ENCODE measurements around the gene ZNF423.

DNA sequence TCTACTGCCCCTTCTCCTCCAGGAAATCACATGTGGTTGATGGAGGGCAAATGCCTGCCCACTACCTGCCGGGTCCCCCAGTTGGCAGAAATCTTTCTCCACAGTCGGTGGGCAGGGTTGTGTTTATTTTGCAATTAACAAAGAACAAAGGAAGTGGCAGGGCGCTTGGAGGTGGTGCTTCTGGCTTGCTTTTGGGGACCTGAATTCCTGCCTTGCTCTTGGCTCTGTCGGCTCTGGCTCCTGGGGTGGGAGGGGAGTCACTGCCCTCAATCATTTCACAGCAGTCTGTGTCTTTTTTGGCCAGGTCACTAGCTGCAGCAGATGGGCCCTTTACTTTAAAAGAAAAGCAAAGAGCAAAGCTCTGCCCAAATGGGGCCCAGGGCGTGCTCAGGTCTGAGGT lies 413.1 kb downstream of the ZNF423 start:
- TF ChIP-seq EP300 (conservative IDR thresholded peaks at IDR 0.05; ENCODE audit: poor library complexity, severe bottlenecking) (no peak), EZH2 (IDR thresholded peaks at IDR 0.05; ENCODE audit: borderline replicate concordance, insufficient read depth, low read length, poor library complexity, severe bottlenecking) (no peak)
- TF ChIP-seq, protein P1, sequence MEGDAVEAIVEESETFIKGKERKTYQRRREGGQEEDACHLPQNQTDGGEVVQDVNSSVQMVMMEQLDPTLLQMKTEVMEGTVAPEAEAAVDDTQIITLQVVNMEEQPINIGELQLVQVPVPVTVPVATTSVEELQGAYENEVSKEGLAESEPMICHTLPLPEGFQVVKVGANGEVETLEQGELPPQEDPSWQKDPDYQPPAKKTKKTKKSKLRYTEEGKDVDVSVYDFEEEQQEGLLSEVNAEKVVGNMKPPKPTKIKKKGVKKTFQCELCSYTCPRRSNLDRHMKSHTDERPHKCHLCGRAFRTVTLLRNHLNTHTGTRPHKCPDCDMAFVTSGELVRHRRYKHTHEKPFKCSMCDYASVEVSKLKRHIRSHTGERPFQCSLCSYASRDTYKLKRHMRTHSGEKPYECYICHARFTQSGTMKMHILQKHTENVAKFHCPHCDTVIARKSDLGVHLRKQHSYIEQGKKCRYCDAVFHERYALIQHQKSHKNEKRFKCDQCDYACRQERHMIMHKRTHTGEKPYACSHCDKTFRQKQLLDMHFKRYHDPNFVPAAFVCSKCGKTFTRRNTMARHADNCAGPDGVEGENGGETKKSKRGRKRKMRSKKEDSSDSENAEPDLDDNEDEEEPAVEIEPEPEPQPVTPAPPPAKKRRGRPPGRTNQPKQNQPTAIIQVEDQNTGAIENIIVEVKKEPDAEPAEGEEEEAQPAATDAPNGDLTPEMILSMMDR (IDR thresholded peaks at IDR 0.05; ENCODE audit: poor library complexity, severe bottlenecking): no peak
- TF ChIP-seq, protein P2, sequence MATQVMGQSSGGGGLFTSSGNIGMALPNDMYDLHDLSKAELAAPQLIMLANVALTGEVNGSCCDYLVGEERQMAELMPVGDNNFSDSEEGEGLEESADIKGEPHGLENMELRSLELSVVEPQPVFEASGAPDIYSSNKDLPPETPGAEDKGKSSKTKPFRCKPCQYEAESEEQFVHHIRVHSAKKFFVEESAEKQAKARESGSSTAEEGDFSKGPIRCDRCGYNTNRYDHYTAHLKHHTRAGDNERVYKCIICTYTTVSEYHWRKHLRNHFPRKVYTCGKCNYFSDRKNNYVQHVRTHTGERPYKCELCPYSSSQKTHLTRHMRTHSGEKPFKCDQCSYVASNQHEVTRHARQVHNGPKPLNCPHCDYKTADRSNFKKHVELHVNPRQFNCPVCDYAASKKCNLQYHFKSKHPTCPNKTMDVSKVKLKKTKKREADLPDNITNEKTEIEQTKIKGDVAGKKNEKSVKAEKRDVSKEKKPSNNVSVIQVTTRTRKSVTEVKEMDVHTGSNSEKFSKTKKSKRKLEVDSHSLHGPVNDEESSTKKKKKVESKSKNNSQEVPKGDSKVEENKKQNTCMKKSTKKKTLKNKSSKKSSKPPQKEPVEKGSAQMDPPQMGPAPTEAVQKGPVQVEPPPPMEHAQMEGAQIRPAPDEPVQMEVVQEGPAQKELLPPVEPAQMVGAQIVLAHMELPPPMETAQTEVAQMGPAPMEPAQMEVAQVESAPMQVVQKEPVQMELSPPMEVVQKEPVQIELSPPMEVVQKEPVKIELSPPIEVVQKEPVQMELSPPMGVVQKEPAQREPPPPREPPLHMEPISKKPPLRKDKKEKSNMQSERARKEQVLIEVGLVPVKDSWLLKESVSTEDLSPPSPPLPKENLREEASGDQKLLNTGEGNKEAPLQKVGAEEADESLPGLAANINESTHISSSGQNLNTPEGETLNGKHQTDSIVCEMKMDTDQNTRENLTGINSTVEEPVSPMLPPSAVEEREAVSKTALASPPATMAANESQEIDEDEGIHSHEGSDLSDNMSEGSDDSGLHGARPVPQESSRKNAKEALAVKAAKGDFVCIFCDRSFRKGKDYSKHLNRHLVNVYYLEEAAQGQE (IDR thresholded peaks at IDR 0.05; ENCODE audit: borderline replicate concordance): no peak
